CD4-positive, alpha-beta memory T cell (primary cell): ENCODE results near the gene COX20. TPM values are rescaled to one million over a fixed set of nuclear protein-coding genes. Genes with fewer than 3 reads are reported as not detected.

Experiments
- CTCF ChIA-PET: fragments of 350-600 bp; sonication (Branson Sonifier 250); formaldehyde crosslinking; loops from one replicate; lab custom pipeline; 2021; ENCODE audit warnings: inconsistent platforms; ENCODE audit not compliant: partially characterized antibody; lab: Charles Lee
- POLR2A ChIA-PET: fragments of 350-600 bp; sonication (Branson Sonifier 250); formaldehyde crosslinking; loops from one replicate; lab custom pipeline; 2021; ENCODE audit not compliant: partially characterized antibody; lab: Charles Lee
- DNase-seq, 5 donors: peaks; one replicate each; pipeline versions ENCODE4 v3.0.0 to v3.0.0-alpha.2; 2020 to 2022; ENCODE audit warnings: mixed read lengths in 1 of 5
- H3K27ac ChIP-seq: one replicate; pipeline ENCODE4 v1.7.0; 2013; ENCODE audit warnings: low read depth, low read length
- H3K27me3 ChIP-seq: 2 replicates; pipeline ENCODE4 v1.7.0; 2013; ENCODE audit warnings: mild to moderate bottlenecking, low read length, moderate library complexity; ENCODE audit not compliant: insufficient read depth
- H3K36me3 ChIP-seq: 2 replicates; pipeline ENCODE4 v1.7.0; 2013; ENCODE audit warnings: mild to moderate bottlenecking, low read length, moderate library complexity; ENCODE audit not compliant: insufficient read depth
- H3K4me1 ChIP-seq: 2 replicates; pipeline ENCODE4 v1.7.0; 2013; ENCODE audit warnings: mild to moderate bottlenecking, low read length, moderate library complexity; ENCODE audit not compliant: insufficient read depth
- H3K4me3 ChIP-seq, 2 donors: one replicate each; pipeline ENCODE4 v1.7.0; 2013; ENCODE audit warnings: low read length in 2 of 2, mild to moderate bottlenecking in 1 of 2
- H3K9me3 ChIP-seq, 2 donors: one replicate each; pipeline ENCODE4 v1.7.0; 2013; ENCODE audit warnings: low read length in 2 of 2, control low read depth in 1 of 2; ENCODE audit not compliant: control insufficient read depth in 1 of 2
- H3K27ac Mint-ChIP-seq, 7 donors: one replicate each; pipeline ENCODE4 v1.8.0; 2020 to 2021; ENCODE audit warnings: mixed read lengths in 7 of 7, mild to moderate bottlenecking in 6 of 7, inconsistent platforms in 3 of 7, moderate library complexity in 3 of 7
- H3K27me3 Mint-ChIP-seq, 2 donors: one replicate each; pipeline ENCODE4 v1.8.0; 2020 to 2021; ENCODE audit warnings: mixed read lengths in 2 of 2
- H3K36me3 Mint-ChIP-seq, 2 donors: one replicate each; pipeline ENCODE4 v1.8.0; 2020 to 2021; ENCODE audit warnings: mixed read lengths in 2 of 2, inconsistent platforms in 1 of 2, mild to moderate bottlenecking in 1 of 2
- H3K4me1 Mint-ChIP-seq, 4 donors: one replicate each; pipeline ENCODE4 v1.8.0; 2020 to 2021; ENCODE audit warnings: mixed read lengths in 4 of 4, mild to moderate bottlenecking in 1 of 4
- H3K4me3 Mint-ChIP-seq, 8 donors: one replicate each; pipeline ENCODE4 v1.8.0; 2020 to 2021; ENCODE audit warnings: mixed read lengths in 8 of 8, mild to moderate bottlenecking in 7 of 8, moderate library complexity in 6 of 8, inconsistent platforms in 3 of 8
- H3K9me3 Mint-ChIP-seq, 8 donors: one replicate each; pipeline ENCODE4 v1.8.0; 2020 to 2021; ENCODE audit warnings: mixed read lengths in 8 of 8, mild to moderate bottlenecking in 5 of 8, inconsistent platforms in 3 of 8, moderate library complexity in 1 of 8
- intact Hi-C: fragments of 100-400 bp; cut with micrococcal nuclease; formaldehyde crosslinking; loops from one replicate; pipeline ENCODE4 v1.15.1; 2023
- polyA plus RNA-seq, 2 donors: library from polyadenylated mRNA; unstranded; fragments of 300-500 nt; fragmentation: Illumina TruSeq; gene quantifications; one replicate each; pipeline ENCODE4 v1.2.3, GENCODE V29; 2021
- total RNA-seq, 2 experiments: library from RNA; stranded (reverse); gene quantifications; one replicate each; pipeline ENCODE4 v1.2.3, GENCODE V29; 2021

The COX20 gene
- 10 to 100 TPM; 31.3 to 32.9 TPM for total RNA-seq
- 10 to 100 TPM; 42.8 to 65.7 TPM for polyA plus RNA-seq

DNA sequence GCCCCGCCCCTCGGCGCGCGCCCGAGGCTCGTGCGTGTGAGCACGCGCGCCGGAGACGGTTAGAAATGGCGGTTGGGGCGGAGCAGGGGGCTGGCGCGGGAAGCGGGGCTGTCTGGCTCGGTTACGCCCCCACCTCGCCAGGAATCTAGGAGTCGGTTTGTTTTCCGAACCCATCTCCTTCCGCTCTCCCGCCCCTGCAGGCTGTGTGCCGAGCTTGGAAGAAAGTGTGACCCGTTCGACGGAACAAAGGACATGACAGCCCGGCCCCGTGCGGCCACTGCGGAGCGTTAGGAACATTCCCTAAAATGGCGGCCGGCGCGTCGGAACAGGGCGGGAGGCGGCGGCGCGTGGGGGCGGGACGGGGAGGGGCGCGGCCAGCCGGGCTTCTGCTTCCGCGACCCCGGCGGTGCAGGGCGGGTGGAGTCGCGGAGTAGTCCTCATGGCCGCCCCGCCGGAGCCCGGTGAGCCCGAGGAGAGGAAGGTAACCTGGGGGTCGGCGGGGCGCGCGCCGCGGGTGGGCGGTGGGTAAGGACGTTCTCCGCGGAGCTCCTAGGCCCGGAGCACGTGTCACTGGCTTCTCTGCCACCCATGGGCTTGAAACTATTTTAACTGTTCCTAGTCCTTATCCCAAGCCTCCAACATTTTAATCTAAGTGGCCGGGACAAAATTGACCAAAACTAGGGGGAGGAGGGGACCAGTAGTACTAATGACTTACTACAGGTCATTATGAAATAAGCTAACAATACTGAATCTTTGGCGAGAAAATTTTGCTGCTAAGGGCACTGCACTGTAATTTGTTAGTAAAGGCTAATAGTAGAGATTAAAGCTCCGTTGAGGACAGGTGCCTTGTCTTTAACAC lies at the start of gene COX20:
Gene COX20, plus strand, starts transcription at position 383 of the 859 bp plus-strand sequence. Its CDS starts 57 bp downstream, at position 440.
- H3K4me3 ChIP-seq = peak within 1 kb of the TSS; percentile 74 to 87
- CTCF ChIA-PET = interaction anchor here (0.7 to 8.4 kb wide), 14 partner anchors 8 to 207 kb away, joined by 3 to 97 read pairs (median 7); partner anchors contain the start of gene HNRNPU

DNA sequence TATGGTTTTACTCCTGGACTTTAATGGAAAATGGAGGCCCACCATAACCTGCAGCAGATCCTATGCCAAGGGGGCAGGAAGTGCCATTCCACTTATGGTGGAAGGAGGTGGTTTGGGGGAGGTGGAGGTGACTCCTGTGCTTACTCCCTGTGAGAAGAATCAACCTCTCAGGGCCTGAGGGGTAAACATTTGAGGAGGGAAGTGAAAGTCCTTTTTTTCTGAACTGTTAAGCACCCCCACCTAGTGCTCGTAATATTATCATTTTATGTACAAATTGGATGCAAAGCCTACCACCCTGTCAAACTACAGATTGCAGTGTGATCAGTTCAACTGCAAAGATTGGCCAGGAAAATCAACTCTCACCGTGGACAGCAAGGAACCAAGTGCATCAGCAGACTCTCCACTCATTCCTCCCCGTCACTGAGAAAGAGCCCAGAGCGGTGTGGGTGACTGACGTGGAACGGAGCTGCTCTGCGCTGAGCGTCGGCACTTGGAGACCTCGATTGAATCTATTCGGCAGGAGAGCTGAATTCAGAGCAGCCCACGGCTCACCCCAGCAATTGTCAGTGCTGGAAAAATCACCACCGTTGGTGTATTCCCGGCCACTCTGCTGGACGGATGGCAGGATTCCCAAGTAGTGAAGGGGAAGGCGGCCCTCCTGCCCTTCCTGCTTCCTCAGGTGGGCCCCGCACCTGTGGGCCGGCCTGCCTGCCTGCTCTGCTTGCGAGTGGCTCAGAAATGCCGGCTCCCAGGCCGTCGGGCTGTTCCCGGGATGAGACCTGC lies 46.8 kb upstream of the COX20 start:
- no peaks in the 10 kb centered on the region for H3K9me3 Mint-ChIP-seq
- Histone ChIP-seq H3K27me3 (no peaks in the 10 kb centered on the region), H3K36me3 (no peaks in the 10 kb centered on the region), H3K4me1 (no peaks in the 10 kb centered on the region), H3K27ac (no peak overlapping the region), H3K4me3 (no peak overlapping the region), H3K9me3 (no peaks in the 10 kb centered on the region)
- H3K36me3 Mint-ChIP-seq = no peaks in the 10 kb centered on the region
- H3K4me3 Mint-ChIP-seq = no peak overlapping the region
- peaks cover 0 to 1% (median 0%) of the 10 kb centered on the region in 4 donors for H3K4me1 Mint-ChIP-seq
- ChIA-PET CTCF (interaction anchor here (1.4 to 2.5 kb wide), 2 partner anchors 185 to 189 kb away, joined by 4 to 9 read pairs; no protein-coding TSS in a partner anchor), POLR2A (no interaction called here)
- no peak for DNase-seq
- H3K27ac Mint-ChIP-seq = no peak overlapping the region
- H3K27me3 Mint-ChIP-seq = no peaks in the 10 kb centered on the region
- intact Hi-C loops = no loop called here

More for the DNA sequence above, at the start of gene COX20:
- peak within 1 kb of the TSS; percentile 93 to 100 (median 99) for H3K27ac Mint-ChIP-seq
- POLR2A ChIA-PET = interaction anchor here (0.8 to 25.0 kb wide), 28 partner anchors 8 to 1580 kb away, joined by 3 to 1465 read pairs (median 6); partner anchors contain the start of genes ADSS2, CATSPERE, CEP170 and DESI2
- Histone ChIP-seq H3K36me3 (no peaks in the 10 kb centered on the region), H3K9me3 (no peaks in the 10 kb centered on the region), H3K27me3 (no peaks in the 10 kb centered on the region), H3K27ac (peak within 1 kb of the TSS; percentile 94), H3K4me1 (peaks cover 52% of the 10 kb centered on the region)
- peaks cover 25 to 40% of the 10 kb centered on the region in 2 donors for H3K36me3 Mint-ChIP-seq
- peaks cover 0 to 3% (median 0%) of the 10 kb centered on the region in 8 donors for H3K9me3 Mint-ChIP-seq
- peak within 1 kb of the TSS; percentile 89 to 98 (median 96) for H3K4me3 Mint-ChIP-seq
- intact Hi-C loops = loop anchor here (1.0 kb wide), 4 partner anchors 28 to 383 kb away; no protein-coding TSS in a partner anchor
- no peaks in the 10 kb centered on the region for H3K27me3 Mint-ChIP-seq
- peaks cover 35 to 67% (median 42%) of the 10 kb centered on the region in 4 donors for H3K4me1 Mint-ChIP-seq
- peak; percentile 89 to 96 (median 94) for DNase-seq

DNA sequence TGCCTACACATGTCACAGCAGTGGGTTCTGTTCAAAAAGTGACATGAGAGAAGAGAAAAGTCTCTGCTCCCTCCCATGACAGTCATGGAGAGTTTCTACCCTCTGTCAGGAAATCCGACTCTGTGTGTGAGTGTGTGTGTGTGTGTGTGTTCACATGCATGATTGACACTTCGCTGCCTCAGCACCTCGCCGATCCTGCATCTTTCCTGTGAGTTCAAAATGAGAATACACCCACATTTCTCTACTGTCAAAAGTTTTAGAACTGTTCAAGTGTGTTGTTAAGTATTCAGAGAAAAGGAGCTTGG lies 46.2 kb upstream of the COX20 start:
- no peak overlapping the region for H3K27ac ChIP-seq
- Mint-ChIP-seq H3K4me1 (peaks cover 0 to 1% (median 0%) of the 10 kb centered on the region in 4 donors), H3K27me3 (no peaks in the 10 kb centered on the region), H3K9me3 (no peaks in the 10 kb centered on the region), H3K27ac (no peak overlapping the region), H3K4me3 (peak overlapping the region in 1 of 8 donors; percentile 19), H3K36me3 (no peaks in the 10 kb centered on the region)
- no peaks in the 10 kb centered on the region for H3K27me3 ChIP-seq
- DNase-seq = no peak
- H3K4me1 ChIP-seq = no peaks in the 10 kb centered on the region
- intact Hi-C loops = no loop called here
- ChIA-PET CTCF (interaction anchor here (1.4 to 2.5 kb wide), 2 partner anchors 185 to 189 kb away, joined by 4 to 9 read pairs; no protein-coding TSS in a partner anchor), POLR2A (no interaction called here)
- H3K36me3 ChIP-seq = no peaks in the 10 kb centered on the region
- H3K9me3 ChIP-seq = no peaks in the 10 kb centered on the region
- no peak overlapping the region for H3K4me3 ChIP-seq

- Mint-ChIP-seq H3K9me3 (no peaks in the 10 kb centered on the region), H3K36me3 (no peaks in the 10 kb centered on the region), H3K27me3 (no peaks in the 10 kb centered on the region), H3K4me1 (peaks cover 0 to 1% (median 0%) of the 10 kb centered on the region in 4 donors), H3K27ac (no peak overlapping the region), H3K4me3 (no peak overlapping the region)
- Histone ChIP-seq H3K4me3 (no peak overlapping the region), H3K36me3 (no peaks in the 10 kb centered on the region), H3K4me1 (no peaks in the 10 kb centered on the region), H3K27ac (no peak overlapping the region), H3K27me3 (no peaks in the 10 kb centered on the region), H3K9me3 (no peaks in the 10 kb centered on the region)
- DNase-seq = no peak
- intact Hi-C loops = no loop called here
- CTCF ChIA-PET = interaction anchor here (1.4 to 2.5 kb wide), 2 partner anchors 186 to 190 kb away, joined by 4 to 9 read pairs; no protein-coding TSS in a partner anchor
- POLR2A ChIA-PET = no interaction called here
These were observed 45.7 kb upstream of the COX20 start for GRCh38 chr1:244789731-244790130.

- CTCF ChIA-PET = interaction anchor here (1.1 to 2.5 kb wide), 2 partner anchors 187 to 252 kb away, joined by 3 to 9 read pairs; no protein-coding TSS in a partner anchor
- Histone ChIP-seq H3K27me3 (no peaks in the 10 kb centered on the region), H3K27ac (no peak overlapping the region), H3K9me3 (no peaks in the 10 kb centered on the region), H3K4me3 (no peak overlapping the region), H3K4me1 (no peaks in the 10 kb centered on the region), H3K36me3 (no peaks in the 10 kb centered on the region)
- H3K36me3 Mint-ChIP-seq = no peaks in the 10 kb centered on the region
- no peaks in the 10 kb centered on the region for H3K9me3 Mint-ChIP-seq
- no peak overlapping the region for H3K4me3 Mint-ChIP-seq
- intact Hi-C loops = no loop called here
- POLR2A ChIA-PET = no interaction called here
- DNase-seq = no peak
- H3K27ac Mint-ChIP-seq = no peak overlapping the region
- peaks cover 0 to 1% (median 0%) of the 10 kb centered on the region in 4 donors for H3K4me1 Mint-ChIP-seq
- no peaks in the 10 kb centered on the region for H3K27me3 Mint-ChIP-seq
These were observed 44.4 kb upstream of the COX20 start for GRCh38 chr1:244791061-244791460.

DNA sequence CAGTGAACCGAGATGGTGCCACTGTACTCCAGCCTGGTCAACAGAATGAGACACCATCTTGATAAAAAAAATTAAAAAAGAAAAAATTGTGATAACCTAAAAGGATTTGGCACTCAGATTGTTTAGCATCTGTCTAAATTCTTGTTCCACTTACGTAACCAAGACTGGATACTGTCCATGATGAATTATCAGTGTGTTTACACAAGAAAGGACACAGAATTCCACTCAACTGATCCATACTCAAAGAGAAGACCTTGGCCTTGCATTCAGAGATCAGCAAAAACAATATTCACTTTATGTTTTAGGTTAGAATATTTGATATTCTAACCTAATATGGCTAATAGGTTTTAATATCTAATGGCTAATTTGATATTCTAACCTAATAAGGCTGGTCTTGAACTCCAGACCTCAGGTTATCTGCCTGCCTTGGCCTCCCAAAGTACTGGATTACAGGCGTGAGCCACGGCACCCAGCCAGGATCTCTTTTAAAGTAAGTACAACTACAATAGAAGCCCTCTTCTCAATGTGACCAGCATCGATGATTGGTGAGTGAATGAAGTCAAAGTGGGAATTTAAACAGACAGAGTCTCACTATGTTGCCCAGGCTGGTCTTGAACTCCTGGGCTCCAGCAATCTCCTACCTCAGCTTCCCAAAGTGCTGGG lies 43.1 kb upstream of the COX20 start:
- no peaks in the 10 kb centered on the region for H3K4me1 ChIP-seq
- no peak for DNase-seq
- H3K27ac ChIP-seq = no peak overlapping the region
- Mint-ChIP-seq H3K36me3 (no peaks in the 10 kb centered on the region), H3K4me3 (no peak overlapping the region), H3K4me1 (peaks cover 0 to 1% (median under 1%) of the 10 kb centered on the region in 4 donors), H3K9me3 (no peaks in the 10 kb centered on the region), H3K27ac (no peak overlapping the region), H3K27me3 (peaks cover 0 to 3% of the 10 kb centered on the region in 2 donors)
- H3K27me3 ChIP-seq = no peaks in the 10 kb centered on the region
- H3K9me3 ChIP-seq = no peaks in the 10 kb centered on the region
- POLR2A ChIA-PET = no interaction called here
- no peak overlapping the region for H3K4me3 ChIP-seq
- intact Hi-C loops = no loop called here
- CTCF ChIA-PET = interaction anchor here (10.3 kb wide), 1 partner anchor 188 kb away, joined by 189 read pairs; no protein-coding TSS in a partner anchor
- no peaks in the 10 kb centered on the region for H3K36me3 ChIP-seq
